Motor neuron (in vitro differentiated cells): ENCODE data around the gene PLPPR2. TPM values are rescaled to one million over a fixed set of nuclear protein-coding genes. Genes with fewer than 3 reads are reported as not detected.
"Not testable (repeated sequence)": the region's sequence is repeated elsewhere in the genome, so short reads cannot be mapped to it uniquely, and the experiment has no call there.

Experiments used
- ATAC-seq, 8 experiments: fragments of 200-7000 bp; cut with Tn5 transposase; replicated peaks in 6 of 8; 2 replicates each; pipeline ENCODE4 v1.8.0; 2021; ENCODE audit warnings: mild to moderate bottlenecking in 8 of 8, moderate library complexity in 8 of 8
- H3K27ac ChIP-seq, 2 donors: fragments of 250-450 bp; sonication (Bioruptor Pico); 2 replicates each; pipeline ENCODE4 v1.9.0; 2021; ENCODE audit warnings: antibody characterized with exemption in 2 of 2, mild to moderate bottlenecking in 2 of 2, moderate library complexity in 1 of 2
- H3K4me1 ChIP-seq, 2 donors: fragments of 250-450 bp; sonication (Bioruptor Pico); replicated peaks in 1 of 2; 2 replicates each; pipeline ENCODE4 v1.6.1; 2021; ENCODE audit warnings: antibody characterized with exemption in 2 of 2, mild to moderate bottlenecking in 2 of 2, moderate library complexity in 1 of 2
- H3K4me3 ChIP-seq, 5 donors: fragments of 250-450 bp; sonication (Bioruptor Pico); 2 replicates each; pipeline ENCODE4 v1.9.0; 2021; ENCODE audit warnings: antibody characterized with exemption in 5 of 5, mild to moderate bottlenecking in 5 of 5, moderate library complexity in 4 of 5
- WGBS, 10 experiments: fragments of 450-650 bp; shearing (Covaris generic); methylation state at CpG; one replicate each; pipeline ENCODE4 v1.0.0; 2022; 5-methylcytosine and 5-hydroxymethylcytosine counted together
- in situ Hi-C, 9 experiments: fragments of 400-800 bp; cut with MboI; loops; one replicate each; pipeline ENCODE4 v1.15.0; 2021; ENCODE audit warnings: low sequenced_read_pairs in 9 of 9, low pct_unique_long_range_greater_than_20kb in 2 of 9; ENCODE audit not compliant: unreplicated experiment in 9 of 9
- total RNA-seq, 8 experiments: library from RNA; unstranded; fragments of 300-600 nt; gene quantifications; 2 replicates each; pipeline versions ENCODE4 v1.2.3 to v1.2.4, GENCODE V29; 2022

The PLPPR2 gene
- total RNA-seq, 8 experiments from 2014 or later = 21.5 to 46.5 (median 28.0) TPM

GRCh38 chr19:11346104-11346940, 8.9 kb upstream of the PLPPR2 start, which contains the start of the genes CCDC159 and TMEM205:
CCDC159 (plus strand) TSS chr19:11346519; CDS start chr19:11346607, 88 bp downstream.
TMEM205 (minus strand) TSS chr19:11346268; CDS start chr19:11345619, 649 bp downstream.
- peak; percentile 91 to 93 (median 92) for ATAC-seq
- peaks cover 7 to 9% of the 10 kb centered on the region in 2 donors for H3K4me1 ChIP-seq
- in situ Hi-C loops = no loop called here
- peak within 1 kb of the TSS; percentile 59 to 69 for H3K27ac ChIP-seq
- 0 to 3% (median 0%) methylated on average over 1 to 22 of the region's 50 CpGs; no CpG with 5 or more reads in 2 of the 10 experiments for WGBS, 10 experiments
- peak within 1 kb of the TSS; percentile 50 to 92 (median 72) for H3K4me3 ChIP-seq

DNA sequence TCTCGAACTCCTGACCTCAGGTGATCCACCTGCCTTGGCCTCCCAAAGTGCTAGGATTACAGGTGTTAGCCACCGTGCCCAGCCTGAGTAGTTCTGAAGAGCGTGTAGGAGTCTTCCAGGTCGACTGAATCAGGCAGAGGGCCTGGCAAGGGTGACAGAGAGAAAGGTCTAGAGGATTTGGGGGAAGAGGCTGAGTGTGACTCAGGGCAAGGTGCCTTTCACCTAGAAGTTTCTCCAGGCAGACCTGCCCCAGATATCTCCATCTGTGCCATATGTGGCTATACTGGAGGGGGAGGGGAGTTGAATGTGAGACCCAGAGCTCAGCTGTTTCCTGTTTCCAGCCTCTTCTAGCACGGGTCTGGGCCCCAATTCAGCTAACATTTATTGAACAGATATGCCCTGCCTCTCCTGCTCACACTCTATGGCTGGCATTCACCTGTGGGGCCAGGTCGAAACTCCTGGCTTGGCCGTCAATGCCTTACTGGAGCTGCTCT, 7.6 kb upstream of the PLPPR2 start:
- H3K27ac ChIP-seq = no peak overlapping the region
- 0 to 89% (median 67%) methylated on average over 1 to 3 of the region's 7 CpGs; no CpG with 5 or more reads in 5 of the 10 experiments for WGBS, 10 experiments
- in situ Hi-C loops = no loop called here
- H3K4me3 ChIP-seq = no peak overlapping the region
- no peak for ATAC-seq
- H3K4me1 ChIP-seq = peaks cover 7 to 9% of the 10 kb centered on the region in 2 donors

- in situ Hi-C loops = no loop called here
- H3K4me1 ChIP-seq = peaks cover 7 to 9% of the 10 kb centered on the region in 2 donors
- no peak overlapping the region for H3K4me3 ChIP-seq
- no peak for ATAC-seq
- H3K27ac ChIP-seq = no peak overlapping the region
- 40 to 88% (median 55%) methylated on average over 1 to 4 of the region's 4 CpGs; no CpG with 5 or more reads in 6 of the 10 experiments for WGBS, 10 experiments
These were observed 6.1 kb upstream of the PLPPR2 start for GRCh38 chr19:11349171-11349570.

DNA sequence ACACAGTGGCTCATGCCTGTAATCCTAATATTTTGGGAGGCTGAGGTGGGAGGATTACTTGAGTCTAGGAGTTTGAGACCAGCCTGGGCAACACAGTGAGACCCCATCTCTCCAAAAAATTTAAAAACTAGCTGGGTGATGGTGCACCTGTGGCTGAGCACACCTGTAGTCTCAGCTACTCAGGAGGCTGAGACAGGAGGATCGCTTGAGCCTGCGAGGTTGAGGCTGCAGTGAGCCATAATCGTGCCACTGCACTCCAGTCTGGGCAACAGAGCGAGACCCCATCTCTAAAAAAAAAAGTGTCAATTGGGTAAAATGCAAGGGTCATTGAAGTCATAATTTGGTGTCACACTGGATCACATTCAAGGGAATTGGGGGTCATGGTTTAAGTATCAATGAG, 1.1 kb upstream of the PLPPR2 start:
- H3K4me1 ChIP-seq, H3K27ac ChIP-seq, in situ Hi-C loops, ATAC-seq, H3K4me3 ChIP-seq: not testable (repeated sequence)
- WGBS, 10 experiments = 85 to 100% (median 100%) methylated on average over 2 to 4 of the region's 4 CpGs; no CpG with 5 or more reads in 7 of the 10 experiments

GRCh38 chr19:11356074-11356397, 804 bp downstream of the PLPPR2 start:
- in situ Hi-C loops = no loop called here
- ATAC-seq = peak in 1 of 8 experiments; percentile 3
- 57 to 100% (median 64%) methylated on average over 2 to 3 of the region's 6 CpGs; no CpG with 5 or more reads in 7 of the 10 experiments for WGBS, 10 experiments
- Histone ChIP-seq H3K4me1 (peaks cover 3 to 8% of the 10 kb centered on the region in 2 donors), H3K4me3 (peak overlapping the region; percentile 47 to 70 (median 61)), H3K27ac (no peak overlapping the region)

- Histone ChIP-seq H3K4me3 (no peak overlapping the region), H3K4me1 (peaks cover 10 to 17% of the 10 kb centered on the region in 2 donors), H3K27ac (no peak overlapping the region)
- in situ Hi-C loops = no loop called here
- ATAC-seq = no peak
- 83 to 100% (median 86%) methylated on average over 1 of the region's 11 CpGs; no CpG with 5 or more reads in 7 of the 10 experiments for WGBS, 10 experiments
These were observed 1.7 kb downstream of the PLPPR2 start for GRCh38 chr19:11356676-11357550.

- no peak for ATAC-seq
- H3K27ac ChIP-seq = no peak overlapping the region
- H3K4me3 ChIP-seq = no peak overlapping the region
- in situ Hi-C loops = no loop called here
- peaks cover 11 to 19% of the 10 kb centered on the region in 2 donors for H3K4me1 ChIP-seq
- 82 to 100% (median 90%) methylated on average over 1 to 11 of the region's 11 CpGs; no CpG with 5 or more reads in 3 of the 10 experiments for WGBS, 10 experiments
These were observed 4.2 kb downstream of the PLPPR2 start for GRCh38 chr19:11359421-11359820.

DNA sequence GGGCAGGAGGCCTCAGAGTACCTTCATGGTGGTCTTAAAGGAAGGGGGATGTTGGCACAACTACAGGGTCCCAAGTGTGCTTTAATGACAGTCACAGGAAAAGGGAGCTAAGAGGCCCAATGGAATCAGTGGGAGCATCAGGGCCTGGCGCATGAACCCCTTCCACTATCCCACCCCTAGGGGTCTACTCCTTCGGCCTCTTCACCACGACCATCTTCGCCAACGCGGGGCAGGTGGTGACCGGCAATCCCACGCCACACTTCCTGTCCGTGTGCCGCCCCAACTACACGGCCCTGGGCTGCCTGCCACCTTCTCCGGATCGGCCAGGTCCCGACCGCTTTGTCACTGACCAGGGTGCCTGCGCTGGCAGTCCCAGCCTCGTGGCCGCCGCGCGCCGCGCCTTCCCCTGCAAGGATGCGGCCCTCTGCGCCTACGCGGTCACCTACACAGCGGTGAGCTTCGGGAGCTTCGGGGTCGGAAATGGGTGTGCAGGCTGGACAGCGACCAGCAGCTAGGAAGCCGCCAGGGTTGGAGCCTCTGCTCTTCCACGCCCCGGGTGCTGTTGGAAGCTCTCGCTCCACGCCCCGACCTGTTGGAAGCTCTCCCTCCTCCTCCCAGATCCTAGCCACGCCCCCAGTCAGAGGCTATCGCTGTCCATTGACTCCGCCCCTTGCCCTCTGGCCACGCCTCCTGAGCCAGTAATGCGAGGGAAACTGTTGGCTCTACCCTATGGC, 6.0 kb downstream of the PLPPR2 start:
- 80 to 100% (median 90%) methylated on average over 1 to 4 of the region's 43 CpGs; no CpG with 5 or more reads in 7 of the 10 experiments for WGBS, 10 experiments
- Histone ChIP-seq H3K27ac (peak overlapping the region in 1 of 2 donors; percentile 66), H3K4me1 (peaks cover 11 to 15% of the 10 kb centered on the region in 2 donors), H3K4me3 (peak overlapping the region in 3 of 5 donors; percentile 8 to 18 (median 12))
- in situ Hi-C loops = no loop called here
- ATAC-seq = peak in 6 of 8 experiments; percentile 24 to 81 (median 79)

DNA sequence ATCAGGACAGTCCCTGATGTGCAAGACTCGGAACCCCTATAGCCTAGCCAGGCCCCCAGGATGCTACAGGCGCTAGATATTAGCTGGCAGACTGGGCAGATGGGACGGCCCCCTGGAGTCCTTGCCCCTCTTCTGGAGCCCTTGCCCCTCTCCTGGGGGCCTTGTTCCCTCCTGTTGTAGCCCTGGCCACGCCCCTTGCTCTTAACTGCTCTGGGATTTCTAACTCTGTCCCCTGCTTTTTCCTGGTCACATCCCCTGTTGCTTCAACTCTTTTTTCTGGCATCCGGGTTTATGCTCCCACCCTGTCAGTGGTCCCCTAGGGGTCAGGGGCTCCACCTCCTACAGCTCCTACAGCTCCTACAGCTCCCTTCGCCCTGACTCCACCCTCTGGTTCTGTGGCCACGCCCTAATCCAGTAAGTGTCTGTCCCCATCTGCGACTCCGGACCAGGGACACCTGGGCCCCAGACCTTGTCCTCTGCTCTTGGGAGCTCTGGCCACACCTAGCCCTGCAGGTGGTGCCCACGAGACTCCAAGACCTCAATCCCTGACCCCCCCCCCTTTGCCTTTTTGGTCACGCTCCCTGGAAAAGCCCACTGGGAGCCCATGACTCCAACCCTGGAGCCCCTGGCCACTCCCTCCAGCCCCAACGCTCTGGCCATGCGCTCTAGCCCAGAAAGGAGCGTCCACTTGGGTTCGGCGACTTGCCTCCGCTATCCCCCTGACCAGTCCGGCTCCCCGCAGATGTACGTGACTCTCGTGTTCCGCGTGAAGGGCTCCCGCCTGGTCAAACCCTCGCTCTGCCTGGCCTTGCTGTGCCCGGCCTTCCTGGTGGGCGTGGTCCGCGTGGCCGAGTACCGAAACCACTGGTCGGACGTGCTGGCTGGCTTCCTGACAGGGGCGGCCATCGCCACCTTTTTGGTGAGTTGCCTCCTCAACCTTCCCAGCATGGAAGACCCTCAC, 6.8 kb downstream of the PLPPR2 start:
- peak overlapping the region in 1 of 2 donors; percentile 32 for H3K27ac ChIP-seq
- WGBS, 10 experiments = 14 to 95% (median 74%) methylated on average over 1 to 9 of the region's 35 CpGs; no CpG with 5 or more reads in 2 of the 10 experiments
- in situ Hi-C loops = no loop called here
- H3K4me3 ChIP-seq = peak overlapping the region in 1 of 5 donors; percentile 18
- peaks cover 11 to 15% of the 10 kb centered on the region in 2 donors for H3K4me1 ChIP-seq
- peak in 4 of 8 experiments; percentile 16 to 34 (median 25) for ATAC-seq

DNA sequence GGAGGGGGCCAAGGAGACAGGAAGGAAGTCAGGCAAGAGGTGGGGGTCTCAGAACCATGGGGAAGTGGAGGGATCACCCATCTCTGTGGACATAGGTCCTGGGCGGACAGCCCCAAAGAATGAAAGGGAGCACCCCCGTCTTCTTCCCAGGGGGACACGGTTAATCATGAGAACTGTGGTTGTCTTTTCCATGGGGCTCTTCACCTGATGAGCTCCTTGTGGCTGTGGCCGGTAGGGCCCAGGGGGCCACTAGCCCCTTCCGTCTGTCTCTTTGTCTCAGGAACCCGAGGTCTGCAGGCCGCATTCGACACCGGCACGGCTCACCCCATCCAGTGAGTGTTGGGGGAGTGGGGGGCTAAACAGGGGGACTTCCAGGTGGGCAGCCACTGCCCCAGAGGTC, 8.6 kb downstream of the PLPPR2 start:
- H3K4me1 ChIP-seq = peaks cover 11 to 15% of the 10 kb centered on the region in 2 donors
- WGBS, 10 experiments = 94% methylated on average over 9 of the region's 10 CpGs; no CpG with 5 or more reads in 9 of the 10 experiments
- H3K4me3 ChIP-seq = no peak overlapping the region
- no peak for ATAC-seq
- no peak overlapping the region for H3K27ac ChIP-seq
- in situ Hi-C loops = no loop called here

DNA sequence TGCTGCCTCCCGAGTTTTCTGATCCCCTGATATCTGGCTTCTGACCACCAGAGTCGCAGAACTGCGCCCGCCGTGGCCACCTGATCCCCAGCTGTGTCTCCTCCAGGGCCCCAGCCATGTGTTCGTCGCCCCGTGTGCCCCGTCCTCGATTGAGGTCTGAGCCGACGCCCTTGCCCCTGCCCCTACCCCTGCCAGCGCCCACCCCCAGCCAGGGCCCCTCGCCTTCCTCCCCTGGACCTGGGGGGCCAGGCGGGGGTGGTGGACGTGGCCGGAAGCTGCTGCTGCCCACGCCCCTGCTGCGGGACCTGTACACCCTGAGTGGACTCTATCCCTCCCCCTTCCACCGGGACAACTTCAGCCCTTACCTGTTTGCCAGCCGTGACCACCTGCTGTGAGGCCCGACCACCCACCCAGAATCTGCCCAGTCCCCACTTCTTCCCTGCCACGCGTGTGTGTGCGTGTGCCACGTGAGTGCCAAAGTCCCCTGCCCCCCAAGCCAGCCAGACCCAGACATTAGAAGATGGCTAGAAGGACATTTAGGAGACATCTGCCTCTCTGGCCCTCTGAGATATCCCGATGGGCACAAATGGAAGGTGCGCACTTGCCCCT, 9.2 kb downstream of the PLPPR2 start:
- 100% methylated on average over 1 to 2 of the region's 28 CpGs; no CpG with 5 or more reads in 8 of the 10 experiments for WGBS, 10 experiments
- Histone ChIP-seq H3K4me1 (peaks cover 11 to 15% of the 10 kb centered on the region in 2 donors), H3K27ac (no peak overlapping the region), H3K4me3 (no peak overlapping the region)
- in situ Hi-C loops = no loop called here
- ATAC-seq = no peak
